SJCRH30 (cell line): Measurements from ENCODE around the gene RABEP1. TPM values are rescaled to one million over a fixed set of nuclear protein-coding genes. Genes with fewer than 3 reads are reported as not detected.

Experiments used
- total RNA-seq: library from RNA; depleted of rRNA; stranded (reverse); fragments of >200 nt; shearing (Covaris generic); gene quantifications from 2 replicates; pipeline ENCODE4 v1.2.3, GENCODE V29; 2014; rRNA removed

The RABEP1 gene
- total RNA-seq, 1 experiment from 2014 or later: 28.9 TPM

Other genes starting within 250 kb of the RABEP1 start
- not detected in 2 replicates for gene SLC52A1, start 246.9 kb upstream of the RABEP1 start, total RNA-seq
- 1.7 and 1.8 TPM in 2 replicates for gene ZFP3, start 203.8 kb upstream of the RABEP1 start, total RNA-seq
- gene ZNF232, start 170.4 kb upstream of the RABEP1 start, total RNA-seq: 5.4 and 6.8 TPM in 2 replicates
- gene USP6, start 166.3 kb upstream of the RABEP1 start, total RNA-seq: not detected in 2 replicates
- 10.6 and 12.8 TPM in 2 replicates for gene ZNF594, start 90.4 kb upstream of the RABEP1 start, total RNA-seq
- gene SCIMP, start 47.4 kb upstream of the RABEP1 start, total RNA-seq: not detected in 2 replicates
- 123 and 136 TPM in 2 replicates for gene NUP88, start 137.4 kb downstream of the RABEP1 start, total RNA-seq
- gene RPAIN, start 137.9 kb downstream of the RABEP1 start, total RNA-seq: 36.1 and 40.1 TPM in 2 replicates
- 221 and 238 TPM in 2 replicates for gene C1QBP, start 156.9 kb downstream of the RABEP1 start, total RNA-seq
- gene DHX33, start 186.7 kb downstream of the RABEP1 start, total RNA-seq: 13.3 and 15.2 TPM in 2 replicates
- gene DERL2, start 203.9 kb downstream of the RABEP1 start, total RNA-seq: 36.7 and 53.3 TPM in 2 replicates
- gene MIS12, start 204.3 kb downstream of the RABEP1 start, total RNA-seq: 21.4 and 27.2 TPM in 2 replicates